K562 (cell line): ENCODE results near the gene SLC22A12. TPM values are rescaled to one million over a fixed set of nuclear protein-coding genes. Genes with fewer than 3 reads are reported as not detected.

Experiments
- HNRNPK ChIP-seq: fragments of 200-400 bp; formaldehyde crosslinking; IDR thresholded peaks from one replicate; pipeline ENCODE4 v1.6.1; 2018; ENCODE audit warnings: mild to moderate bottlenecking, low read depth, low read length; ENCODE audit not compliant: poor library complexity, severe bottlenecking
- PURB ChIP-seq: sonication (generic); formaldehyde crosslinking; IDR thresholded peaks from 2 replicates; pipeline ENCODE4 v1.9.0; 2021; ENCODE audit warnings: low read depth, mild to moderate bottlenecking, missing genetic modification reagents
- REST ChIP-seq, 2 experiments: fragments of 450-650 bp; formaldehyde crosslinking in 1 of 2; IDR thresholded peaks; 2 replicates each; pipeline versions ENCODE4 v1.4.0 to v1.6.1; 2014 to 2020; ENCODE audit warnings: mild to moderate bottlenecking in 2 of 2, borderline replicate concordance in 1 of 2, low read depth in 1 of 2
- polyA plus RNA-seq, 8 experiments: library from polyadenylated mRNA; depleted of rRNA in 4 of 8; stranded (reverse) in 5 of 8; unstranded in 3 of 8; fragments of >200 nt; fragmentation: Nextera tagmentation in 2 of 8; fragmentation: Illumina TruSeq in 1 of 8; extraction: Ambion mirVana in 2 of 8; extraction: Trizol in 1 of 8; gene quantifications; 2 replicates each; pipeline versions ENCODE4 v1.2.1 to v1.2.3, GENCODE V29; 2011 to 2014; ENCODE audit warnings: inconsistent platforms in 1 of 8, missing spikeins in 1 of 8
- total RNA-seq, 7 experiments: library from RNA; depleted of rRNA in 6 of 7; stranded (reverse); fragments of >200 nt in 6 of 7; fragmentation: Illumina TruSeq in 2 of 7; extraction: Trizol in 2 of 7; gene quantifications; 2 replicates each; pipeline versions ENCODE4 v1.2.1 to v1.2.3, GENCODE V29; 2011 to 2021; ENCODE audit warnings: low replicate concordance in 1 of 7
- TF ChIP-seq, protein P1 (sequence below), 2 experiments: IDR thresholded peaks in 1 of 2; conservative IDR thresholded peaks in 1 of 2; 2 replicates each; pipeline ENCODE4 v1.6.1; 2016; ENCODE audit warnings: low read depth in 2 of 2, mild to moderate bottlenecking in 1 of 2, missing compliant biosample characterization in 1 of 2, missing genetic modification characterization in 1 of 2, moderate library complexity in 1 of 2
- TF ChIP-seq, protein P2 (sequence below): fragments of 450-650 bp; formaldehyde crosslinking; IDR thresholded peaks from 2 replicates; pipeline ENCODE4 v1.4.0; 2020; ENCODE audit warnings: mild to moderate bottlenecking, moderate library complexity

The SLC22A12 gene
- total and polyA plus RNA-seq, 9 of the 15 experiments (the other 6 are each of a cell fraction or from before 2014, with no cell fraction given), result not detected

- TF ChIP-seq, protein P1, sequence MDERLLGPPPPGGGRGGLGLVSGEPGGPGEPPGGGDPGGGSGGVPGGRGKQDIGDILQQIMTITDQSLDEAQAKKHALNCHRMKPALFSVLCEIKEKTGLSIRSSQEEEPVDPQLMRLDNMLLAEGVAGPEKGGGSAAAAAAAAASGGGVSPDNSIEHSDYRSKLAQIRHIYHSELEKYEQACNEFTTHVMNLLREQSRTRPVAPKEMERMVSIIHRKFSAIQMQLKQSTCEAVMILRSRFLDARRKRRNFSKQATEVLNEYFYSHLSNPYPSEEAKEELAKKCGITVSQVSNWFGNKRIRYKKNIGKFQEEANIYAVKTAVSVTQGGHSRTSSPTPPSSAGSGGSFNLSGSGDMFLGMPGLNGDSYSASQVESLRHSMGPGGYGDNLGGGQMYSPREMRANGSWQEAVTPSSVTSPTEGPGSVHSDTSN (CRISPR knock-in tag; IDR thresholded peaks at IDR 0.05; ENCODE audit: low read depth), result no peak
- TF ChIP-seq, protein P1 (tag; conservative IDR thresholded peaks at IDR 0.05; ENCODE audit: low read depth), result no peak
- TF ChIP-seq PURB (CRISPR knock-in tag) (no peak), HNRNPK (no peak), REST (IDR thresholded peaks at IDR 0.05; ENCODE audit: borderline replicate concordance) (peak; percentile 92; the same call in 1 of the 2 replicates), REST (CRISPR knock-in tag; IDR thresholded peaks at IDR 0.05; ENCODE audit: low read depth) (no peak)
- TF ChIP-seq, protein P2, sequence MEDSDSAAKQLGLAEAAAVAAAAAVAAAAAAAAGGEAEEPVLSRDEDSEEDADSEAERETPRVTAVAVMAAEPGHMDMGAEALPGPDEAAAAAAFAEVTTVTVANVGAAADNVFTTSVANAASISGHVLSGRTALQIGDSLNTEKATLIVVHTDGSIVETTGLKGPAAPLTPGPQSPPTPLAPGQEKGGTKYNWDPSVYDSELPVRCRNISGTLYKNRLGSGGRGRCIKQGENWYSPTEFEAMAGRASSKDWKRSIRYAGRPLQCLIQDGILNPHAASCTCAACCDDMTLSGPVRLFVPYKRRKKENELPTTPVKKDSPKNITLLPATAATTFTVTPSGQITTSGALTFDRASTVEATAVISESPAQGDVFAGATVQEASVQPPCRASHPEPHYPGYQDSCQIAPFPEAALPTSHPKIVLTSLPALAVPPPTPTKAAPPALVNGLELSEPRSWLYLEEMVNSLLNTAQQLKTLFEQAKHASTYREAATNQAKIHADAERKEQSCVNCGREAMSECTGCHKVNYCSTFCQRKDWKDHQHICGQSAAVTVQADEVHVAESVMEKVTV (CRISPR knock-in tag), result peak; percentile 82
Measured at GRCh38 chr11:64553554-64554201, 37.3 kb upstream of the SLC22A12 start (continued).
